PC-9 (cell line): ENCODE results near the gene MED27. TPM values are rescaled to one million over a fixed set of nuclear protein-coding genes. Genes with fewer than 3 reads are reported as not detected.

Experiments
- BruUV-seq: library from RNA; stranded (reverse); fragments of 400-500 nt; replicated peaks from 2 replicates; lab custom pipeline; 2021; lab: Mats Ljungman, UMichigan
- CTCF ChIA-PET: fragments of 300-600 bp; sonication (Branson Sonifier 250); formaldehyde crosslinking; loops from one replicate; lab custom pipeline; 2022; ENCODE audit warnings: antibody characterized with exemption; lab: Charles Lee
- POLR2A ChIA-PET: fragments of 300-600 bp; sonication (Branson Sonifier 250); formaldehyde crosslinking; loops from one replicate; lab custom pipeline; 2022; ENCODE audit warnings: antibody characterized with exemption; ENCODE audit not compliant: unreplicated experiment; lab: Charles Lee
- DNase-seq, 2 experiments: peaks; one replicate each; pipeline versions ENCODE4 v3.0.0 to v3.0.0-alpha.2; 2015 to 2022; ENCODE audit warnings: mixed read lengths in 1 of 2
- H2AFZ ChIP-seq: fragments of 200-600 bp; sonication (generic); 2 replicates; pipeline ENCODE4 v1.8.1; 2017; ENCODE audit warnings: antibody characterized with exemption
- H3F3A ChIP-seq: fragments of 200-600 bp; sonication (generic); 2 replicates; pipeline ENCODE4 v1.8.1; 2017; ENCODE audit warnings: antibody characterized with exemption, mild to moderate bottlenecking, low read depth; ENCODE audit not compliant: insufficient read depth
- H3K27ac ChIP-seq: fragments of 200-600 bp; sonication (generic); 2 replicates; pipeline ENCODE4 v1.6.1; 2016; ENCODE audit warnings: mixed run types
- H3K27me3 ChIP-seq: fragments of 200-600 bp; sonication (generic); 2 replicates; pipeline ENCODE4 v1.6.1; 2016; ENCODE audit warnings: low read depth, mixed run types; ENCODE audit not compliant: insufficient read depth
- H3K36me3 ChIP-seq: fragments of 200-600 bp; sonication (generic); 2 replicates; pipeline ENCODE4 v1.6.1; 2016; ENCODE audit warnings: low read depth, mixed run types
- H3K4me1 ChIP-seq: fragments of 200-600 bp; sonication (generic); replicated peaks from 2 replicates; pipeline ENCODE4 v1.6.1; 2016; ENCODE audit warnings: mixed run types; ENCODE audit not compliant: insufficient read depth
- H3K4me2 ChIP-seq: fragments of 200-600 bp; sonication (generic); 2 replicates; pipeline ENCODE4 v1.6.1; 2017; ENCODE audit warnings: mixed run types
- H3K4me3 ChIP-seq: fragments of 200-600 bp; sonication (generic); 2 replicates; pipeline ENCODE4 v1.6.1; 2016; ENCODE audit warnings: mixed run types
- H3K79me2 ChIP-seq: fragments of 200-600 bp; sonication (generic); 2 replicates; pipeline ENCODE4 v1.6.1; 2017; ENCODE audit warnings: low read depth, mixed run types
- H3K9me2 ChIP-seq: fragments of 200-600 bp; sonication (generic); 2 replicates; pipeline ENCODE4 v1.8.1; 2017; ENCODE audit warnings: mild to moderate bottlenecking; ENCODE audit not compliant: insufficient read depth
- H3K9me3 ChIP-seq: fragments of 200-600 bp; sonication (generic); 2 replicates; pipeline ENCODE4 v1.8.1; 2016; ENCODE audit warnings: low read depth; ENCODE audit not compliant: insufficient read depth
- H4K20me1 ChIP-seq: fragments of 200-600 bp; sonication (generic); 2 replicates; pipeline ENCODE4 v1.8.1; 2017; ENCODE audit not compliant: insufficient read depth
- CTCF ChIP-seq: fragments of 200-600 bp; sonication (generic); conservative IDR thresholded peaks from 2 replicates; pipeline ENCODE4 v1.6.1; 2017; ENCODE audit warnings: mixed run types, antibody characterized with exemption, mild to moderate bottlenecking, moderate library complexity
- EZH2 ChIP-seq: fragments of 200-600 bp; sonication (generic); IDR thresholded peaks from 2 replicates; pipeline ENCODE4 v1.8.0; 2017; ENCODE audit warnings: antibody characterized with exemption, low read depth
- intact Hi-C: fragments of 100-400 bp; cut with micrococcal nuclease; formaldehyde crosslinking; loops from one replicate; pipeline ENCODE4 v1.10.0; 2022; ENCODE audit not compliant: unreplicated experiment
- total RNA-seq: library from RNA; stranded (reverse); gene quantifications from 2 replicates; pipeline ENCODE4 v1.2.3, GENCODE V29; 2021

The MED27 gene
- total RNA-seq, 1 experiment from 2014 or later, result 31.2 TPM

- ChIA-PET POLR2A (no interaction called here), CTCF (no interaction called here)
- Histone ChIP-seq H4K20me1 (no peaks in the 10 kb centered on the region; the same call in 1 of the 2 replicates), H3K79me2 (no peaks in the 10 kb centered on the region), H3K4me2 (no peak overlapping the region), H3K27ac (no peak overlapping the region), H3K4me1 (no peaks in the 10 kb centered on the region), H3F3A (no peaks in the 10 kb centered on the region), H2AFZ (no peak overlapping the region), H3K9me3 (no peaks in the 10 kb centered on the region), H3K36me3 (no peaks in the 10 kb centered on the region), H3K9me2 (no peaks in the 10 kb centered on the region), H3K4me3 (no peak overlapping the region), H3K27me3 (no peaks in the 10 kb centered on the region)
- no TSS peak for BruUV-seq
- no peak for DNase-seq
- no peak for TF ChIP-seq CTCF
- TF ChIP-seq EZH2, result no peak
- intact Hi-C loops, result no loop called here
These were observed 205.2 kb downstream of the MED27 start for GRCh38 chr9:131874447-131874846.

- no peaks in the 10 kb centered on the region; the same call in 1 of the 2 replicates for H4K20me1 ChIP-seq
- CTCF ChIA-PET, result no interaction called here
- POLR2A ChIA-PET, result no interaction called here
- no peaks in the 10 kb centered on the region for H3K36me3 ChIP-seq
- H3K4me3 ChIP-seq, result no peak overlapping the region
- no peaks in the 10 kb centered on the region for H3K79me2 ChIP-seq
- no peaks in the 10 kb centered on the region for H3K27me3 ChIP-seq
- no peak for DNase-seq
- H2AFZ ChIP-seq, result no peak overlapping the region
- no peak for TF ChIP-seq EZH2
- no peaks in the 10 kb centered on the region for H3K9me3 ChIP-seq
- no peak overlapping the region for H3K4me2 ChIP-seq
- no TSS peak for BruUV-seq
- no peak overlapping the region for H3K27ac ChIP-seq
- intact Hi-C loops, result no loop called here
- H3K9me2 ChIP-seq, result no peaks in the 10 kb centered on the region
- no peaks in the 10 kb centered on the region for H3K4me1 ChIP-seq
- no peaks in the 10 kb centered on the region for H3F3A ChIP-seq
These were observed 205.7 kb downstream of the MED27 start for GRCh38 chr9:131873891-131874440.

GRCh38 chr9:131873335-131873734, 206.3 kb downstream of the MED27 start:
- no peaks in the 10 kb centered on the region for H3F3A ChIP-seq
- ChIA-PET CTCF (no interaction called here), POLR2A (no interaction called here)
- H3K79me2 ChIP-seq, result no peaks in the 10 kb centered on the region
- H3K9me3 ChIP-seq, result no peaks in the 10 kb centered on the region
- intact Hi-C loops, result no loop called here
- H3K9me2 ChIP-seq, result no peaks in the 10 kb centered on the region
- H3K27ac ChIP-seq, result no peak overlapping the region
- no peak overlapping the region for H3K4me2 ChIP-seq
- BruUV-seq, result no TSS peak
- H3K4me1 ChIP-seq, result no peaks in the 10 kb centered on the region
- H4K20me1 ChIP-seq, result no peaks in the 10 kb centered on the region; the same call in 1 of the 2 replicates
- H3K36me3 ChIP-seq, result no peaks in the 10 kb centered on the region
- DNase-seq, result no peak
- no peak overlapping the region for H2AFZ ChIP-seq
- no peak for TF ChIP-seq CTCF
- no peak for TF ChIP-seq EZH2
- H3K4me3 ChIP-seq, result no peak overlapping the region
- no peaks in the 10 kb centered on the region for H3K27me3 ChIP-seq

- Histone ChIP-seq H3K9me3 (no peaks in the 10 kb centered on the region), H2AFZ (no peak overlapping the region), H3K4me1 (no peaks in the 10 kb centered on the region), H4K20me1 (no peaks in the 10 kb centered on the region; the same call in 1 of the 2 replicates), H3K36me3 (no peaks in the 10 kb centered on the region), H3K27me3 (no peaks in the 10 kb centered on the region), H3K27ac (no peak overlapping the region), H3K4me2 (no peak overlapping the region), H3K9me2 (no peaks in the 10 kb centered on the region), H3K4me3 (no peak overlapping the region), H3K79me2 (no peaks in the 10 kb centered on the region), H3F3A (no peaks in the 10 kb centered on the region)
- no TSS peak for BruUV-seq
- intact Hi-C loops, result no loop called here
- ChIA-PET POLR2A (no interaction called here), CTCF (no interaction called here)
- DNase-seq, result no peak
- TF ChIP-seq CTCF, result no peak
- TF ChIP-seq EZH2, result no peak
These were observed 207.0 kb downstream of the MED27 start for GRCh38 chr9:131872702-131873101.
